Stimulated activated CD8-positive, alpha-beta memory T cell treated with anti-CD3 and anti-CD28 coated beads, Interleukin-2, amount 100 ng/mL, for 48 hours (primary cell): ENCODE measurements around the gene ADARB2.

Source experiments
- DNase-seq, 2 donors: peaks; one replicate each; pipeline ENCODE4 v3.0.0-alpha.2; 2020; ENCODE audit warnings: low read depth in 2 of 2

ADARB2 gene

DNA sequence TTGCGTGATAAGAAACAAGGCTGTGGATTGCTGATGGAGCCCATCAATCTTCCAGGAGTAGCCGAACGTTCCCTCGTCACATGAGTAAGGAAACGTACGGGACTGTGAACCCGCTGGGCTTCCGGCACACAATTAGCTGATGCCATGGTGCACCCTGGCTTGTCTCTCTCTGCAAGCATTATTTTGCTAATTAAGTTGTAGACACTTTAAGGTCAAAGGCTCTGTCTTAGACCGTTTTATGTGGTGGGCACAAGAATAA lies 50.9 kb downstream of the ADARB2 start:
- no peak for DNase-seq

DNA sequence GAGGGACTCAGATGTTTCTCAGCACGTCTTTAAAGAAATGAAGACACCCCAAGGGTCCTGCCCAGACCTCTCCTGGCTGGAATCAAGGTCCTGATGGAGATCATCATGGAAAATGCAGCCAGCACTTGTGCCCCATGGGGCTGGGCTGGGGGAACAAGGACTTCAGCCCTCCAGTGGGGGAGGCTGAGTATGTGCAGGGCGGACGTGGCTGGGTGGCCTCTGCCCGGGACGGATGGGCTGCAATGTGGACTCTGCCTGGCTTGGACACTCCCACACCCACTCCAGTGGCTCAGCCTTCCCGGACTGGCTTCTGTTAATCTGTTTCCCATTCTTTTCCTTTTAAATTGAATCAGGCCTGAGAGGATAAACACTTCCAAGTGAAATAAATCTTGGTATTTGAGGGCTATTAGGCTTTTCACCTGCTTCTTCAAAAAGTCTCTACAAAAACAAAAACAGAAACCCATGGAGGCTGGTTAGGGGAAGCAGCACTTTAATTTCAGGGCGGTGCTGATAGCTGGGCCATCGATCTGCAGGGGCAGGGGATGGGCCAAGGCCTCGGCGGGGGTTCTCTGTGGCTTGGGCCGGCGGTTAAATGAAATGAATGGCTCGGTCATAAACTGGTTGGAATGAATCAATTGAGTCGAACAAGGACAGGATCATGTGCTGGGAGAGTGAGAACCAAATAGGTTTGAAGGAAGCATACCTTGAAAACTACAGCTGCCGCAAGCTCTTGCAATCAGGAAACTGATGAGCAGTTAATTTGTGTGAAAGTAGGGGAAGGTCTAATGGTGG lies 51.4 kb downstream of the ADARB2 start:
- DNase-seq = no peak

DNA sequence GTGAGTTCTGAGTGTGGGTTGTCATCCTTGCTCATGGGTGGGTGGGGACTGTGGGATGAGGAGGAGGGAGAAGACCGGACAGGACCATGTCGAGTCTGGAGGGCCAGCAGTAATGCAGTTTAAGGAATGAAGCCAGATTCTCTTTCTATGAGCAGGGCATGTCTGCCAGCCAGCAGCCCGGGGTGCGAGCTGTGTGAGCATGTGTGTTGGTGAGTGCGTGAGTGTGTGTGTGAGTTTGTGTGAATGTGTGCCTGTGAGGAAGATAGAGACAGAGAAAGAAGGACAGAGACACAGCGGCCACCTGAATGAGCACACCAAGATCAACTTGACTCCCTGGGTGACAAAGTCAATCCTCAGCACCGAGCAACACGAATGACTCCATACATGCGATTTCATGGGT lies 52.3 kb downstream of the ADARB2 start:
- DNase-seq = no peak

DNA sequence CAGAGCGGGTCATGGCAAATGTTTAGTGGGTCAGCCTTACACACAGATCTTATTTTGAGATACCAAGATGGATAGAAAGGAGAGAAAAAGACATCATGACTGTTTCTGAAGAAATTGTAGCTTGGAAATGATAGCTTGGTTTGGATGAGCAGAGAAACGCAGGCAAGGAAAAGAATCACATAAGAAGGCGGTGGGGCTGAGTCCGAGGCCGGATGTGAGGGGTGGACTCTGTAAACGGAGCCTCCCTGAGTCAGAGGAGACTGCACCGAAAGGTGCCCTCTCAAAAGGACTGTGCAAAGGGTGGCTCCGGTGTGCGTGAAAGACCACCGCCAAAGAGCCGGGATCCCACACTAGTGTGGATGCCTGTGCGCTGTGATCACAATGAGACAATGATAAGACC lies 53.7 kb downstream of the ADARB2 start:
- no peak for DNase-seq

DNA sequence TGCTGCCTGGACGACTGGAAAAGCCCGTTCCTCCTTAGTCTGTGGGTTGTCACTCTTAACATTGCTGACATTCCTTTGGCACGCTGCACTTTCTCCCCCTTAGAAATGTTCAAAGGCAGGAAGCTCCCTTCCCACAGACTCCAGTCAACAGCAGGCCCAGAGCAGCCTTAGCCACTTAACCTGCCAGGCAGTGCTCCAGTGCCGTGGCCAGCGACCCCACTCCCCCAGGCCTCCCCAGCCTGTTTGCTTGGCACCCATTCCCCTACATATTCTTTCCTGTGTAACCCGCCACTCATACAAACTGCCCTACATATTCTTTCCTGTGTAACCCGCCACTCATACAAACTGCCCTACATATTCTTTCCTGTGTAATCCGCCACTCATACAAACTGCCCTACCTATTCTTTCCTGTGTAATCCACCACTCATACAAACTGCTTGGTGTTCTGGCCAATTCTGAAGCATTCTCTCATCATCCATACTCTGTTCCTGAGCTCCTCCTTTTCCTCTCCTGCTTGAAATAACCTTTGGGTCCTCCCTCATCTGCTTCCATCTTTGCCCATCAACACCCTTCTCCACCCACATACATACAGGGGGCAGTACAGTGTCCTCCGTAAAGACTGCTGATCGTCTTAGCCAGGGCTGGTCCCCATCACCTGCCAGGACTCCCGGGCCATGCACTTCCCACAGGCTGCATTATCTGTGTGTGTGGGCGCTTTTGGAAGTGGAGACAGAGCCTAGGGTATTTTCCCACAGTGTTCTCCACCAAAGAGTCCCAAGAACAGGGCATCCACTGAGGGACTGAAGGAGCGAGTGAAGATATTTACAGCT lies 57.3 kb downstream of the ADARB2 start:
- no peak for DNase-seq

DNA sequence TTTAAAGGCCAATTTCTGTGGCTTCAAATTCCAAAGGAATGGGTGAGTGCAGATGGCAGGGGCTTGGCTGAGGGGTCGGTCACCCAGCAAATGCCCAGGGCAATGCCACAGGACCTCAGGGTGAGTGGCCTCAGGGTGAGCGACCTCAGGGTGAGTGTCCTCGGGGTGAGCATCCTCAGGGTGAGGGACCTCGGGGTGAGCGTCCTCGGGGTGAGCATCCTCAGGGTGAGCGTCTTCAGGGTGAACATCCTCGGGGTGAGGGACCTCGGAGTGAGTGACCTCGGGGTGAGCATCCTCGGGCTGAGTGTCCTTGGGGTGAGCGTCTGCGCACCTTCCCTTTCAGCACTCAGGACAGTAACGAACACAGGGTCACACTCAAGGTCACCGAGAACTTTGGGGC lies 59.2 kb downstream of the ADARB2 start:
- DNase-seq = no peak

DNA sequence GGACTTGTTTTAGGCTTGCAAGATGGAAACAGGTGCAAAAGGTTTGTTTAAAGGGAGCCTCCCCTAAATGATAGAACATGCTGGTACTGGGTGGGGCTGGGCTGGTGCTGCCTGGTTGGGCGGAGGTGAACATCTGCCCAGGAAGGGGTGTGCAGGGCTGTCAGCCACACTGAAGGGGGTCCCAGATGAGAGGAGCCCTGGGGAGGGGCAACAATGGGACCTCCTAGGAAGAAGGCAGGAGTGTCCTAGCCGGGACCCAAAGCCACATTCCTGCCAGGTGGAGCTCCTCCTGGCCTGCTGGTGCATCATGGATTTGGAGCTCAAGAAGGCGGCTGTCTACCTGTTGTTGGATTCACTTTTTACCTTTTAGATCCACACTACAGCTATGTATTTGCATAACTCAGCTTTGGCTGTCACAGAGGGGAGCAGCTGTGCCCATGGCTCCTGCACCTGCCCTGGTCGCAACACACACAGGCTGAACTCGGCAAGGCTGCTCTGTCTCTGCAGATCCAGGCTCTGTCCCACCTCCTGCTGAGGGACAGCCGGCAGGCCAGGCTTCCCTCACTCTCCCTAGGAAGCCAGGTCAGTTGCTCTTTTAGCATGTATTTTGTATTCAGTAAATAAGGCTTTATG lies 59.9 kb downstream of the ADARB2 start:
- DNase-seq = no peak

DNA sequence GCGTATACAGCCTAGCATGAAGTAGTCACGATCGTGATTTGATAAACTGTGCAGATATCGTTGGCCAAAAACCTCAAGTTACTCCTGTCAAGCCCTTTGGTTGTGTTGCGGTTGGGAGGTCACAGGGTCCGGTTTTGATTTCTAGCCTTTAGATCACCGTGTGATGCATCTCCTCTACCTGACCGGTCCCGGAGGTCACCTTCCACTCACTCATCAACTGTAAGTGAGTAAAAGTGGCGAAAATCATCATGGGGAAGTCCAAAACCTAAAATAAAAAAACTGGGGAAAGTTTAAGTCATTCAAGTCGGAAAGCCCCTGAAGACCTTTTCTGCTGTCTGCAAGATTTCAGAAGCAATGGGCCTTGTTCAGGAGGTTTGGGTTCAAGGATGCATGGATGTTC lies 62.8 kb downstream of the ADARB2 start:
- DNase-seq = no peak

DNA sequence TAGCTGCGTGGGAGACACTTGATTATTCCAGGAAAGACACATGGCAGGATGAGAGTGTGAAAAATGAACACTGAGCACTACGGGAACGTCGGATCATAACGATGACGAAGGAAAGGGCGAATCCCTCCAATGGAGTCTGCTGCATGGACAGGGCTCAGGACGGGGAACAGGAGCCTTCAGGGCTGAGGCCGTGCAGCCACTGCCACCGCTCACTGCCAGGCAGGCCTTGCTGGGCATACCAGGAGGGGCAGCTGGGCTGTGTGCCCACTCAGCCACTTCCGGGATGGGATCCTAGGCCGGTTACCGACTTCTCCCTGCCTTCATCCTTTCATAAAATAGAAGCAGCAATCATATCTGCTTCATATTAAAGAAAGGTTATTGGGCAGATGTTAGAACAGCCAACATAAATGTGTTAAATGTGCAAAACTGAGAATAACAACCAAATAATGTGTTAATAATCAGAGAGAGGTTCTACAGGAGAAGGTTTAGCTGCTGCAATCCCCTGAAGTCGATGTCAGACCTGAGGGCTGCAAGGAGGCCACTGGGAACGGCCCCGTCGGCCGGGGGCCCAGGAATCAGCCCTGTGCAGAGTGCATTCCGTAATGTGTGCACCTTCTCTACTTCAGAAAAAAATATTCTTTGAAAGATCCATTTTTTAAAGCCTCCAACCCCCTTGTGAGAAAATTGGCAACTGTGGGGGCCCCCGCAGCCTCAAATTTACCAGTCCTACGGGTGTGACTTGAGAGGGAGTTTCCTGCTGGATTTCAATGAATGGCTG lies 63.6 kb downstream of the ADARB2 start:
- no peak for DNase-seq

DNA sequence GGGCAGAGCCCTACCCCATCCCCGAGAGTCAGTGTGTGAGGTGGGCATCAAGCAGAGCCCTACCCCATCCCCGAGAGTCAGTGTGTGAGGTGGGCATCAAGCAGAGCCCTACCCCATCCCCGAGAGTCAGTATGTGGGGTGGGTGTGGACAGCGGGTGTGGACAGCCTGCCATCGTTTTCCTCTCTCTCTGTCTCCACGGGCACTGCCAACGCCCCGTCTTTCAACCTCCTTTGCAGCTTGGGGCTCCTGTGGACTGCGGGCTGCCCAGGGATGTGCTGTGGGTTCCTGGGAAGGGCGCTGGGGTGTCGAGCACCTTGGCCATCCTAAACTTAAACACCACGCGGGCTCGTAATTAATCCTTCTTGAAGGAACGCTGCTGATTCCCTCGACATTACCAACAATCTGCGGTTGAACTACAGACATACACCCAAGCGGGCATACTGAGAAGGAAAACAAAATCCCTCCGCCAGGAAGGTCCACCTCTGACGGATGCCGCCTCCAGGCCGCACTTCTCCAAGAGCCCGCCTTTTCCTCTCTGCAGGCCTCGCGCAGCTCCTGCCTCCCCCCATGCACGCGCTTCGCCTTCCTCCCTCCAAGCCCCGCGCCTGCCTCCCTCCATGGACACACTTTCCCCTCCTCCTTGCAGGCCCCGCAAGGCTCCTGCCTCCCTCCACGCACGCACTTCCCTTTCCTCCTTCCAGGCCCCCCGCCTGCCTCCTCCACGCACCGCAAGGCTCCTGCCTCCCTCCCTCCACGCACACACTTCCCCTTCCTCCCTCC lies 65.1 kb downstream of the ADARB2 start:
- DNase-seq = no peak

DNA sequence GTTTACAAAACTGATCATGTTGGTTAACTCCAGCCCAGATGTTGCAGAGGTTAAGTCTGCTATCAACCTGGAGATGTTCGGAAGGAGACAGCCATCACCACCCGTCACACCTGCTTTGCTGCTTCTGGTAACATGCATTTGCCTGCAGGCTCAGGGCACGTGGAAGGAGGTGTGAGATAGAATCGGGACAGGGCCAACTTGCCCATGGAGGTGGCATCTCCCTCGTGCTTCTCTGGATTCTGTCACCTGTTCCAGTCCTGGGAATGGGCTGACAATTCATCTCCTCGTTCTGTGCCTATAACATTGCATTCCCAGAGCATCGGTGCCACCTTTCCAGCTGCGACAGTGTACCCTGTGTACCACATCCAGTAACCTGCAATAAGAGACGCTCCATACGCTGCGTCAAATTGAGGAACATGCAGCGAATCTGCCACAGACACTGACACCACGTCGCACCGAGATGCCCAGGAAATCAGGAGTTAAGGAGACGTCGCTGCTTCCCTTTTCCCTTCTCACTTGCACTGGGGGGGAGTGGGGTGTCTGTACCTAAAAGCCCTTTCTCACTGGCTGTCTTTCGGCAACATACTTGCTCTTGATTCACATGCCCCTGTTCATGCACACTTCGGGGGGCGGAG lies 65.8 kb downstream of the ADARB2 start:
- no peak for DNase-seq

DNA sequence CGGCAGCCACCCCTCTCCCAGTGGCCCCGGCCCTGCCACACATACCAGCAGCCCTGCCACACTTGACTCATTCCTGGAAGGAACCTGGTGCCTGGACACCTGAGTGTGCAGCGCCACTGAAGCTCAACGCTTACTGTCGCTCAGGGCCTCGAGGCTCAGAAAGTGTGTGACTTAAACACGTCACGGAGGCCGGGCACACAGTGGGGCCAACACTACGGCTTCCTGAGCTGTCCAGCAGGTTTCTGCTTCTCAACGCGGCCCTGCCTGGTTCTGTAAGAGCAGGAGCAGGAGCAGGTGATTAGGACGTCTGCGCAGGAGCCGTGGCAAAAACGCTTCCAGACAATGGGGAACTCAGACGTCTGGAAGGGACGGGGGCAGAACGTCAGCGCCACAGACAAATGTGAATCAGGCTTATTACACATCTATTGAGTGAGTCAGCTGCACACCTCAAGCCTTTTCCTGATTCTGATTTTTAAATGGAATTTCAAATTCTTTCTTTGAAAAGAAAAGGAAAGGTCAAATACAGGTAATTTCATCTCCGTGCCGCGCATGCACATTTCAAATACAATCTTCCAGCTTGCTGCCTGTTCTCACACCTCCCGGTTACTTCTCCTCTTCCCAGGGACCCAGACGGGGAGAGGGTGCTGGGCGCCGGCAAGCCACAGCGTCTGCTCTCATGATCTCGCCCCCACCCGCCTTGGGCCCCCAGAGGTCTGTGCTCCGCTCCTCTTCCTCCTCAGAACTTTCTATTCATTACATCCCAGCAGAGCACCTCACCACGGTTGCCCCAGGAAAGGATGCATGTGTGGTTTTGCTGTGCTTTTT lies 66.6 kb downstream of the ADARB2 start:
- DNase-seq = no peak

DNA sequence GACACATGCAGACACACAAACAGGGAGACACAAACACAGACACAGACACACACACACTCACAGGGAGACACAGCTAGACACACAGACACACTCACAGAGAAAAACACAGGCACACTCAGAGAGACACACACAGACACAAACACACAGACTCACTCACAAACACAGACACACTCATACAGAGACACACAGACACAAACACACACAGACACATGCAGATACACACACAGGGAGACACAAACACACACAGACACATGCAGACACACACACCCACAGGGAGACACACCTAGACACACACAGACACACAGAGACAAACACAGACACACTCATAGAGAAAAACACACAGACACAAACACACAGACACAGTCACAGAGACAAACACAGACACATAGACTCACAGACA lies 67.9 kb downstream of the ADARB2 start:
- no peak for DNase-seq

DNA sequence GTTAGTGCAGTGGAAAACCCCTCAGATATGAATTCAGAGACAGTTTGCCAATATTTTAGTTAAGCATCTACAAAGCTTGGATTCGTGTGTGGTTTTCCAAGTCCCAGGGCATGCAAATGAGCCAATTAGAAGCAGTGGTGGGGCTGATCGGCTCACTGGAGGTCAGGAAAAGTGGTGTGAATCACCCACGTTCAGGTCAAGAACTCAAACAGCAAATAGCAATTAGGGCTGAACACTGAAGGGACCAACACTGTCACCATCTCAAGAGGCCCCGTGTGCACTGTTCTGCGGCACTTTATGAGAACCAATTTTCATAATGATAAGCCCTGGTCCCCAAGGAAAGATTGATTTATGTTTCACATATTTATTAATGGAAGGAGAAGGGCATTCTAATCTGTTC lies 68.9 kb downstream of the ADARB2 start:
- no peak for DNase-seq

DNA sequence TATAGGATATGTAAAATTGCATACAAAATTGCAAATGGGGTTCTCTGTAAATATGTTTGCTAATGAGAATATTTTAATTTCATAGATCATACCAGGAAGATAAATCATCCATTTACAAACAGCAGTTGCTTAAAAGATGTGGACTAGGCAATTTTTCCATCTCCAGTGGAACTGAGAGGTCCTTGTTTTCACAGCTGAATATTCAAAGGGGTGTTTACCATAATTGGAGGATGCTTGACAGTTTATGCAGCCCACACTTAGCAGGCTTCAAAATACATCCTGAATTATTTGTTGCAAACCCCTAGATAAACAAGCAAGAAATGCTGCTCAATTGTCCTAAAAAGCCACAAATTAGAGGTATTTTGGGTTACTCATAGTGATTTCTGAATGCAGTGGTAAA lies 69.9 kb downstream of the ADARB2 start:
- no peak for DNase-seq

DNA sequence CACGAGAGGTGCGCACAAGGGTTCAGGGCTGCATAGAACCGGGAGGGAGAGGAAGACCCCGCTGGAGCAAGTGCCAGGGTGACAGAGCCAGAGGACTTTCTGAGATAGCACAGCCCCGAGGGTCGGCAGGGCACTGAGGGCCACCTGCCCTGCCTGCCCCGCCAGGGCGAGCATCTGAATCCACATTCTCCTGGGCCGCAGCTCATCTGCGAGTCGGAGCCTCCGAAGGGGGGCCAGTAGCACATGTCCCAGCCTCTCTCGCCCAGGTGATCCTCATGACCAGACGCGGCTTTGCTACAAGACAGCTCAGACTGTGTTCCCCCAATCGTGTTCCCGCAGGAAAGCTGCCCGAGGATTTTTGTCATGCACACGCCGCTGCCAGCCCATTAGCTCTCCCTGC lies 71.2 kb downstream of the ADARB2 start:
- no peak for DNase-seq

DNA sequence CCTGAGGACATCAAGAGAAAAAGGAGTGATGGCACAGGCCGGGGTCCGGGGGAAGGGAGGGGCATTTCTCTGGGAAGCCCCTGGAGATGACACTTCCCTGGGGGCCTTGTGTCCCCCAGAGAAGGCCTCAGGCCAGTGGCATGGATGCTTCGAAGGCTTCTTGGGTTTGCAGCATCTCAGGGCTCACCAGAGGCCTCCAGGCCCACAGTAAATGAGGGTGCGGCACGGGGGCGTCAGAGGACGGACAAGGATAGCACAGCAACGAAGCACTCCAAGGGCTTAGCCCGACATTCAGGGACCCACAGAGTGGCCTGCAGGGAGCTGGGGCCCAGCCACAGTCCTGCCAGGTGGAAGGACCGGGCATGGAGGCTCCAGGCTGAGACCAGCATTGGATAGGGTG lies 71.6 kb downstream of the ADARB2 start:
- DNase-seq = no peak

DNA sequence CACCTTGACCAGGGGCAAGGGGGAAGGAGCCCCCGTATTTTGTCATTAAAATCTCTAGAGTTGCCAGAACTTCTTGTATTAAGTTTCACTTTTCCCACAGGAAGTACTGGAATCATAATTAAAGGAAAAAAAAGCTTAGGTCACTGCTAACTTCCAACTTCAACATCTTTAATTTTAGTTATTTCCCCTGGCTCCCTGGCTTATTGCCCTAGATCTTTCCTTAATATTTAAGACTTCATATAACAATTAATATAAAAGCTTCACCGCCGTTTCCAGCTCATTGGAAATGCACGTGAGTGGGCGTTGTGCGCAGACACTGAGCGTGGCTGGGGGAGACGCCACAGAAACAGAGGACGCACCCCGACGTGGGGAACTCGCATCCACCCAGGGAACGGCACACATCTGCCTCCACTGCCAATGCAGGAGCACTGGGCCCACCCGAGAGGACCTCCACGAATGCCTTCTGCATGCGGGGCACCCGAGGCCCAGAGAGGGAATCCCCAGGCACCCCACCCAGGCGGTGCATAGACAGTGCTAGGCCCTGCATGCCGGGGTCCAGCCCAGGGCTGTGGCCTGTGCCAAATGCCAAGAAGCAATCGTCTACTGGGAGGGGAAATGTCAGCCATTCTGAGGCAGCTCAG lies 72.2 kb downstream of the ADARB2 start:
- no peak for DNase-seq

DNA sequence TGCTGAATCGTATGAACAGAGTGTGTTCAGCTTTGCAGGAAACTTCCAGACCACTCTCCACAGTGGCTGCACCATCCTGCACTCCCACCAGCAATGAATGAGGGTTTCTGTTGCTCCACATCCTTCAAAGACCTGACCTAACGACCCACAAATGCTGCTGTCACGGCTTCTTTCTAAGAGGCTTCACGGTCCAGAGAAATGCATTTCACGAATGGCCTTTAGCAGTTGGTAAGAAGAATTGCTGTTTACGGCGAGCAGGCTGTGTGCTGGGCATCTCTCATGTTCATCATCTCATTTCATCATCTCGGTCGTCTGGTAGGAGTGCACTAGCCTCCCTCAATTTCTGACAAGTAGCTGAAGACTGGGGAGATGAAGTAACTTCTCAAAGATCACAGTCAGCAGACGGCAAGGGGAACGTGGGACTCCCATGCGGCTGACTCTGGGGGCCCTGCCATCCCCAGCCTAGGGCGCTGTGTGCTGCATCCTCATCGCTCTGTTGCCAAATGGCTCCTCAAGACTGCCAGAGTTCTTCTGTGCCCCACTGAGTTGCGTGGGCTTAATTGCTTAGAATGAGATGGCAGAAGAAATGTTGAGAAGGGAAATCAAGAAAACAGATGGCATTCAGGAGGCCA lies 72.9 kb downstream of the ADARB2 start:
- no peak for DNase-seq
